Activated CD4-positive, alpha-beta T cell treated with anti-CD3 and anti-CD28 coated beads for 1 hour (primary cell): ENCODE measurements around the gene KCTD12.

Experiments
- DNase-seq: peaks from one replicate; pipeline ENCODE4 v3.0.0-alpha.2; 2020

The KCTD12 gene

GRCh38 chr13:76853481-76853880 lies 32.7 kb downstream of the KCTD12 start:
- DNase-seq: no peak

- DNase-seq: no peak
Observed at GRCh38 chr13:76852986-76853385, 33.2 kb downstream of the KCTD12 start.

- no peak for DNase-seq
Observed at GRCh38 chr13:76851961-76852360, 34.2 kb downstream of the KCTD12 start.

- no peak for DNase-seq
Observed at GRCh38 chr13:76849493-76849892, 36.7 kb downstream of the KCTD12 start.

GRCh38 chr13:76848596-76848995 lies 37.6 kb downstream of the KCTD12 start:
- no peak for DNase-seq

GRCh38 chr13:76846363-76846762 lies 39.8 kb downstream of the KCTD12 start:
- no peak for DNase-seq

- no peak for DNase-seq
Observed at GRCh38 chr13:76845865-76846264, 40.3 kb downstream of the KCTD12 start.

GRCh38 chr13:76845367-76845766 lies 40.8 kb downstream of the KCTD12 start:
- DNase-seq: no peak

GRCh38 chr13:76837801-76838200 lies 48.4 kb downstream of the KCTD12 start:
- no peak for DNase-seq

- no peak for DNase-seq
Observed at GRCh38 chr13:76836311-76836710, 49.9 kb downstream of the KCTD12 start.

GRCh38 chr13:76833441-76833954 lies 52.7 kb downstream of the KCTD12 start:
- no peak for DNase-seq

- DNase-seq: no peak
Observed at GRCh38 chr13:76832258-76832988, 53.8 kb downstream of the KCTD12 start.

- no peak for DNase-seq
Observed at GRCh38 chr13:76830805-76831204, 55.4 kb downstream of the KCTD12 start.
